LNCaP clone FGC (cell line): ENCODE measurements around the gene RAD21L1.
"Not testable (repeated sequence)": the region's sequence is repeated elsewhere in the genome, so short reads cannot be mapped to it uniquely, and the experiment has no call there.

Source experiments
- DNase-seq: peaks from one replicate; pipeline ENCODE4 v3.0.0-alpha.2; 2011; ENCODE audit warnings: low read depth
- H3K4me3 ChIP-seq: 2 replicates; pipeline ENCODE4 v1.5.1; 2011; ENCODE audit warnings: mild to moderate bottlenecking, low read depth, low read length, control low read depth
- CTCF ChIP-seq: IDR thresholded peaks from 2 replicates; pipeline ENCODE4 v1.5.1; 2012; ENCODE audit warnings: mild to moderate bottlenecking; ENCODE audit not compliant: control insufficient read depth, insufficient read depth; ENCODE audit errors: extremely low read depth

Gene RAD21L1

GRCh38 chr20:1212023-1212422 lies 13.8 kb upstream of the RAD21L1 start:
- TF ChIP-seq CTCF = no peak
- no peak for DNase-seq

GRCh38 chr20:1212607-1213396 lies 13.0 kb upstream of the RAD21L1 start:
- peak; percentile 26 for DNase-seq
- no peak overlapping the region for H3K4me3 ChIP-seq

More at GRCh38 chr20:1212023-1212422, 13.8 kb upstream of the RAD21L1 start:
- H3K4me3 ChIP-seq = no peak overlapping the region

GRCh38 chr20:1214838-1215261 lies 11.0 kb upstream of the RAD21L1 start:
- no peak for TF ChIP-seq CTCF
- DNase-seq = no peak
- H3K4me3 ChIP-seq = no peak overlapping the region

More at GRCh38 chr20:1212607-1213396, 13.0 kb upstream of the RAD21L1 start:
- peak; percentile 95 for TF ChIP-seq CTCF

GRCh38 chr20:1215386-1216170 lies 10.3 kb upstream of the RAD21L1 start:
- H3K4me3 ChIP-seq = no peak overlapping the region
- no peak for TF ChIP-seq CTCF
- DNase-seq = no peak

- H3K4me3 ChIP-seq, DNase-seq: not testable (repeated sequence)
Observed at GRCh38 chr20:1216527-1217427, 9.1 kb upstream of the RAD21L1 start.

GRCh38 chr20:1222750-1223149 lies 3.1 kb upstream of the RAD21L1 start:
- not testable (repeated sequence) for DNase-seq, H3K4me3 ChIP-seq

- no peak overlapping the region for H3K4me3 ChIP-seq
- no peak for TF ChIP-seq CTCF
- no peak for DNase-seq
Observed at GRCh38 chr20:1224205-1224890, 1.5 kb upstream of the RAD21L1 start.
